Measurements from ENCODE around the gene PNCK. TPM values are rescaled to one million over a fixed set of nuclear protein-coding genes. Genes with fewer than 3 reads are reported as not detected.

PNCK gene
- total and polyA plus RNA-seq, 10 of the 15 experiments (the other 5 are each of a cell fraction or from before 2014, with no cell fraction given): 0.21 to 0.67 (median 0.54) TPM; not detected in 7

DNA sequence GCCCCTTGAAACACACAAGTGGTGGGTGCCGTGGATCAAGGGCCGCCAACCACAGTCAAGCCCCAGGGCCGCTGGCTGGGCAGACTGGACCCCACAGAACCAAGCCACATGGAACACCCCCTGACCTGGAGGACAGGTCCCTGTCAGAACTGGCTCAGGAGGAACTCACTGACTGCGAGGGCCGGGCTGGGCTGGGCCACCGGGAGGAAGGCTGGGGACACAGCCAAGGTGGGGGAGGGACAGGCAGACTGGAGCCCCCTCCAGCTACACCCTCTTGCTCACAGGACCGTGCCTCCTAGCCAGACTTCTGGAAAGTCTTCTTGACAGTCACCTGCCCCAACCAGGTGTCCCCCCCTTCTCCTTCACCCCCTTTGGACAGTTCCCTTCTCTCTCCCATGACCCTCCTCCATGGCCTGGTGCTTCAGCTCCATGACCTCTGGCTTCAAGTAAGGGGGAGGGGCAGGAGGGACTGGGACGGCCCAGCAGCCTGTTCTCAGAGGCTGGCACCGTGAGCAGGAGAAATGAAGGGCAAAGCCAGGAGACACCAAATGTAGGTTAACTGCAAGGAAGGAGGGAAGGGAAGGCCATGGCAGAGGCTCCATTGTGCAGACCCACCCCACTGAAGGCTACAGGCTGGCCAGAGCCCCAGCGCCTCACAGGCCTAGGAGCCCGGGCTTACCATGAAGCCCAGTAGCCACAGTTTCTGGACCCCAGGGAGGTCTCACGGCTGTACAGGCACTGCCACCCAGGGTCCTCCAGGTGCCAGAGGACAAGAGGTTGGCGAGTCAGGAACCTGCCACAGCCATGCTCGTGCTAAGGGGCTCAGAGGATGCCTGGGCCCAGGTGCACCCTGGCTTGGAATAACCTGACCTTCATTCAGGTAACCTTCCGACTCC lies 49.2 kb downstream of the PNCK start (continued):
- TF ChIP-seq EP300 (IDR thresholded peaks at IDR 0.05; ENCODE audit: borderline replicate concordance in 1 of 2, control insufficient read depth in 1 of 2, low read depth in 2 of 2, low read length in 2 of 2) (no peak), TAF1 (IDR thresholded peaks at IDR 0.05; ENCODE audit: borderline replicate concordance, low read depth, low read length) (no peak), MTA3 (IDR thresholded peaks at IDR 0.05; ENCODE audit: borderline replicate concordance, low read length) (no peak), POU2F2 (IDR thresholded peaks at IDR 0.05; ENCODE audit: borderline replicate concordance, low read depth, low read length) (no peak)
- TF ChIP-seq, protein P1, sequence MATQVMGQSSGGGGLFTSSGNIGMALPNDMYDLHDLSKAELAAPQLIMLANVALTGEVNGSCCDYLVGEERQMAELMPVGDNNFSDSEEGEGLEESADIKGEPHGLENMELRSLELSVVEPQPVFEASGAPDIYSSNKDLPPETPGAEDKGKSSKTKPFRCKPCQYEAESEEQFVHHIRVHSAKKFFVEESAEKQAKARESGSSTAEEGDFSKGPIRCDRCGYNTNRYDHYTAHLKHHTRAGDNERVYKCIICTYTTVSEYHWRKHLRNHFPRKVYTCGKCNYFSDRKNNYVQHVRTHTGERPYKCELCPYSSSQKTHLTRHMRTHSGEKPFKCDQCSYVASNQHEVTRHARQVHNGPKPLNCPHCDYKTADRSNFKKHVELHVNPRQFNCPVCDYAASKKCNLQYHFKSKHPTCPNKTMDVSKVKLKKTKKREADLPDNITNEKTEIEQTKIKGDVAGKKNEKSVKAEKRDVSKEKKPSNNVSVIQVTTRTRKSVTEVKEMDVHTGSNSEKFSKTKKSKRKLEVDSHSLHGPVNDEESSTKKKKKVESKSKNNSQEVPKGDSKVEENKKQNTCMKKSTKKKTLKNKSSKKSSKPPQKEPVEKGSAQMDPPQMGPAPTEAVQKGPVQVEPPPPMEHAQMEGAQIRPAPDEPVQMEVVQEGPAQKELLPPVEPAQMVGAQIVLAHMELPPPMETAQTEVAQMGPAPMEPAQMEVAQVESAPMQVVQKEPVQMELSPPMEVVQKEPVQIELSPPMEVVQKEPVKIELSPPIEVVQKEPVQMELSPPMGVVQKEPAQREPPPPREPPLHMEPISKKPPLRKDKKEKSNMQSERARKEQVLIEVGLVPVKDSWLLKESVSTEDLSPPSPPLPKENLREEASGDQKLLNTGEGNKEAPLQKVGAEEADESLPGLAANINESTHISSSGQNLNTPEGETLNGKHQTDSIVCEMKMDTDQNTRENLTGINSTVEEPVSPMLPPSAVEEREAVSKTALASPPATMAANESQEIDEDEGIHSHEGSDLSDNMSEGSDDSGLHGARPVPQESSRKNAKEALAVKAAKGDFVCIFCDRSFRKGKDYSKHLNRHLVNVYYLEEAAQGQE (IDR thresholded peaks at IDR 0.05; ENCODE audit: low read depth, low read length): no peak
- TF ChIP-seq, protein P2, sequence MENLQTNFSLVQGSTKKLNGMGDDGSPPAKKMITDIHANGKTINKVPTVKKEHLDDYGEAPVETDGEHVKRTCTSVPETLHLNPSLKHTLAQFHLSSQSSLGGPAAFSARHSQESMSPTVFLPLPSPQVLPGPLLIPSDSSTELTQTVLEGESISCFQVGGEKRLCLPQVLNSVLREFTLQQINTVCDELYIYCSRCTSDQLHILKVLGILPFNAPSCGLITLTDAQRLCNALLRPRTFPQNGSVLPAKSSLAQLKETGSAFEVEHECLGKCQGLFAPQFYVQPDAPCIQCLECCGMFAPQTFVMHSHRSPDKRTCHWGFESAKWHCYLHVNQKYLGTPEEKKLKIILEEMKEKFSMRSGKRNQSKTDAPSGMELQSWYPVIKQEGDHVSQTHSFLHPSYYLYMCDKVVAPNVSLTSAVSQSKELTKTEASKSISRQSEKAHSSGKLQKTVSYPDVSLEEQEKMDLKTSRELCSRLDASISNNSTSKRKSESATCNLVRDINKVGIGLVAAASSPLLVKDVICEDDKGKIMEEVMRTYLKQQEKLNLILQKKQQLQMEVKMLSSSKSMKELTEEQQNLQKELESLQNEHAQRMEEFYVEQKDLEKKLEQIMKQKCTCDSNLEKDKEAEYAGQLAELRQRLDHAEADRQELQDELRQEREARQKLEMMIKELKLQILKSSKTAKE (IDR thresholded peaks at IDR 0.05; ENCODE audit: low read depth, poor library complexity, severe bottlenecking): no peak
